Measurements from ENCODE around the gene CORO6.

The CORO6 gene

GRCh38 chr17:29612094-29612403 is 10.7 kb downstream of the CORO6 start:
- DNase-seq = no peak

- DNase-seq = no peak
Observed at GRCh38 chr17:29611351-29612093, 11.2 kb downstream of the CORO6 start.

GRCh38 chr17:29610395-29610794 is 12.3 kb downstream of the CORO6 start:
- no peak for DNase-seq

- DNase-seq = no peak
Observed at GRCh38 chr17:29608986-29609385, 13.7 kb downstream of the CORO6 start.

- no peak for DNase-seq
Observed at GRCh38 chr17:29607557-29608195, 15.0 kb downstream of the CORO6 start.

GRCh38 chr17:29603109-29603674 is 19.5 kb downstream of the CORO6 start:
- DNase-seq = no peak

- DNase-seq = no peak
Observed at GRCh38 chr17:29597361-29598172, 25.1 kb downstream of the CORO6 start.

- no peak for DNase-seq
Observed at GRCh38 chr17:29596811-29597210, 25.9 kb downstream of the CORO6 start.

- no peak for DNase-seq
Observed at GRCh38 chr17:29595943-29596774, 26.6 kb downstream of the CORO6 start.

GRCh38 chr17:29595107-29595942 is 27.4 kb downstream of the CORO6 start:
- DNase-seq = no peak

- DNase-seq = no peak
Observed at GRCh38 chr17:29594519-29595090, 28.1 kb downstream of the CORO6 start.

- no peak for DNase-seq
Observed at GRCh38 chr17:29593591-29594518, 28.9 kb downstream of the CORO6 start.

GRCh38 chr17:29592850-29593551 is 29.7 kb downstream of the CORO6 start, which contains the start of gene ANKRD13B:
TSS of gene ANKRD13B (plus strand) at chr17:29593132. CDS start at chr17:29593622, 490 bp downstream.
- DNase-seq = peak; percentile 38

GRCh38 chr17:29591737-29592608 is 30.7 kb downstream of the CORO6 start:
- peak; percentile 70 for DNase-seq

GRCh38 chr17:29591146-29591736 is 31.5 kb downstream of the CORO6 start:
- DNase-seq = no peak

- DNase-seq = no peak
Observed at GRCh38 chr17:29590411-29591145, 32.1 kb downstream of the CORO6 start.
